ENCODE data around the gene CFD.

GRCh38 chr19:887072-887471 lies 27.6 kb downstream of the CFD start:
- TF ChIP-seq, protein P1, sequence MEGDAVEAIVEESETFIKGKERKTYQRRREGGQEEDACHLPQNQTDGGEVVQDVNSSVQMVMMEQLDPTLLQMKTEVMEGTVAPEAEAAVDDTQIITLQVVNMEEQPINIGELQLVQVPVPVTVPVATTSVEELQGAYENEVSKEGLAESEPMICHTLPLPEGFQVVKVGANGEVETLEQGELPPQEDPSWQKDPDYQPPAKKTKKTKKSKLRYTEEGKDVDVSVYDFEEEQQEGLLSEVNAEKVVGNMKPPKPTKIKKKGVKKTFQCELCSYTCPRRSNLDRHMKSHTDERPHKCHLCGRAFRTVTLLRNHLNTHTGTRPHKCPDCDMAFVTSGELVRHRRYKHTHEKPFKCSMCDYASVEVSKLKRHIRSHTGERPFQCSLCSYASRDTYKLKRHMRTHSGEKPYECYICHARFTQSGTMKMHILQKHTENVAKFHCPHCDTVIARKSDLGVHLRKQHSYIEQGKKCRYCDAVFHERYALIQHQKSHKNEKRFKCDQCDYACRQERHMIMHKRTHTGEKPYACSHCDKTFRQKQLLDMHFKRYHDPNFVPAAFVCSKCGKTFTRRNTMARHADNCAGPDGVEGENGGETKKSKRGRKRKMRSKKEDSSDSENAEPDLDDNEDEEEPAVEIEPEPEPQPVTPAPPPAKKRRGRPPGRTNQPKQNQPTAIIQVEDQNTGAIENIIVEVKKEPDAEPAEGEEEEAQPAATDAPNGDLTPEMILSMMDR (IDR thresholded peaks at IDR 0.05; ENCODE audit: low read depth, low read length, poor library complexity, severe bottlenecking) = no peak
- no peak for TF ChIP-seq EZH2phosphoT487 (IDR thresholded peaks at IDR 0.05; ENCODE audit: borderline replicate concordance, low read length)
